HG02852 (cell line): ENCODE data around the gene AFF1.
"Not testable (repeated sequence)": the region's sequence is repeated elsewhere in the genome, so short reads cannot be mapped to it uniquely, and the experiment has no call there.

Source experiments
- ATAC-seq: cut with Tn5 transposase; IDR thresholded peaks from one replicate; pipeline ENCODE4 v1.9.1; 2021; ENCODE audit warnings: mild to moderate bottlenecking, moderate library complexity; ENCODE audit not compliant: unreplicated experiment

AFF1 gene

DNA sequence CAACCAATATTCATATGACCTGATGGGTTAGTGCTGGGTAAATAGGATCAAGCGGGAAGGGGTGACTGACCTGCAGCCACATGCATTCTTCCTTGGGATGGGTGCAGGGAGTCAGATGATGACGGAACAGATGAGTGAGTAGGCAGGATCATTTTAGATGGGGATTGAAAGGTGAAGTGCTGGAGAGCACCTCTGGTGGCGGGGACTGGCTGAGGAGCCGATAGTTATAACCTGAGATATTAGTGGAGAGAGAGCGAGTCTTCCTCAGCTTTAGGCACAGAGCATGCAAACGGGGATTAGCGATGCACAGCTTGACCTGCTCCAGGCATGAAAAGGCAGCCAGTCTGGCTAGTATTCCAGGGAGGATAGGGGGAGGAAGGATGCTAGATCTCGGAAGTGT, 99.1 kb downstream of the AFF1 start:
- ATAC-seq, result no peak

GRCh38 chr4:87034527-87034926, 99.7 kb downstream of the AFF1 start:
- no peak for ATAC-seq

DNA sequence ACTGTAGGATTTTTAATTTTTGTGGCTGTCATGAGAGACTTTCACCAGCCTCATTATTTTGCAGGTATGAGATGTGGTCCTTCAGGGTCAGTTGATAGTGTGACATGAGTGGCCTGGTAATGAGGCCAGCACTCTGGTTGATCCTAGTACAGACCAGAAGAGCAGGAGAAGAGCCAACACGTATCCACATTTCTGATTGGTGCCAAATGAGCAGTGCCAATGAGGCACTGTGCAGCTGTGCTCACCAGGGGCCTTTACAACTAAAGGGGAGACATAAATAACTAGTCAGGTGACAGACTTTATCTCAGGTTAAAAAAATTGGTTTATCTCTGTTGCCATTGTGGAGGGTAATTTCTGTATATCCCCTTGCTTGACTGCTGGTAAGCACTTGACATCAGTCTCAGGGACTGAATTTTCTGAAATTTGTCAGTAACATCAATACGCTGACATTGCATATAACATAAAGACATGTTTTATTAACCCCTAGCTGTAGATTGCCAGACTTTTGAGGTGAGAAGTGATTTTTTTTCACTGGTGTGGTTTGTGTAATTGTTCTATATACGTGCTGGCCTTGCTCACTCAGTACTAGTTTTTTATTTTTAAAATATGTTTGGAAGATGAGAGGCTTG, 101.2 kb downstream of the AFF1 start:
- no peak for ATAC-seq

- ATAC-seq, result no peak
Observed at GRCh38 chr4:87036713-87037112, 101.9 kb downstream of the AFF1 start.

- ATAC-seq, result not testable (repeated sequence)
Observed at GRCh38 chr4:87037171-87037570, 102.4 kb downstream of the AFF1 start.

- no peak for ATAC-seq
Observed at GRCh38 chr4:87037671-87038334, 103.0 kb downstream of the AFF1 start.

GRCh38 chr4:87038837-87039615, 104.2 kb downstream of the AFF1 start:
- peak; percentile 50 for ATAC-seq

- ATAC-seq, result no peak
Observed at GRCh38 chr4:87041141-87041540, 106.3 kb downstream of the AFF1 start.

- ATAC-seq, result no peak
Observed at GRCh38 chr4:87042221-87042620, 107.4 kb downstream of the AFF1 start.

DNA sequence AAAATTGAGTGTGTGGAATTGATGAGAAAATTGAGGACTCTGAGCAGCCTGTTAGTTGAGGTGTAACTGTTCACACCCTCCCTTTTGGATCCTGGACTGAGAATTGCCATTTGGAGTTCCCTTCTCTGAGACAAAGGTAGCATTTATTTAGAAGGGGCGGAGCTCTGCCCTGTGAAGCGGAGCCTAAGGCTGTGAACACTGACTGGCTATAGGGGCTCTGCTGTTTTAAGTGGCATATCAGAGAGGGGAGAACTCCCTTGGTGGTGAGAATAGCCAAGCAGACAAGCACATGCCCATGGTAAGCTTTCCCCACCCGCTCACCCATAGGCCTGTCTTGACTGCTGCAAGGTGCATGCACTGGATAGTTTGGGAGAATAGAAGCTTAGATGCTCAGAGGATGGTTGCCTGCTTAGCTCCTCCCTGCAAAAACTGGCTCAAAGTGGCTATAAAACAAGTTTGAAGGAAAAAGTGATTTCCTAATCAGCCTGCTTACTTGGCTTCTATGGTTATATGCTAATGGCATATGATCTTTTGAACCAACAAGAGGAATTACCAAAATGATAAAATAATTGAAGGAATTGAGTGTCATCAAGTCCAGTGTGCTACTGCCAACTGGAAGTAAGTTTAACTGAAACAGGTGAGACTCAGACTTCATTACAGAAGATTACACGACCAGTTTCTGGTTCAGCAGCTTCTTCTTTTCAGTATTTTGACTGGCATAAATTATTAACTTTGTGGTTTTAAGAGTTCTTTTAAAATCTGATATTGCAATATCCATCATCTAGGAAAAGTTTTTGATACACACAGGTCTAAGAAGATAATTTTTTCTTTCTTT, 108.4 kb downstream of the AFF1 start:
- no peak for ATAC-seq

GRCh38 chr4:87044511-87045233, 109.9 kb downstream of the AFF1 start:
- ATAC-seq, result no peak

DNA sequence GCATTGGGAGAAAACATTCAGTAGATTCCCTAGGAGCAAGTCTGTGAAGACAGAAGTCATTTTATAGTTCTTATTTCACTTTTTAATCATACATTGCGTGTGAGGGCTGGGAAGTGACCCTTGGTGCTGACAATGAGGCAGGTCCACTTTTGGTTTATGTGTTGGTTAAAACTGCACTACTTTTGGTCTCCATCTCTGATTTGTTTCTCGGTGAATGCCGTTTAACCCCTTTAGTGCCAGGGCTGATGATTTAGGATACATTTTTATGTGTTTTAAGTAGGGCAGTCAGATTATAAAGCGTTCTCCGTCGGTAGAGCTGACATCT, 110.4 kb downstream of the AFF1 start:
- no peak for ATAC-seq

DNA sequence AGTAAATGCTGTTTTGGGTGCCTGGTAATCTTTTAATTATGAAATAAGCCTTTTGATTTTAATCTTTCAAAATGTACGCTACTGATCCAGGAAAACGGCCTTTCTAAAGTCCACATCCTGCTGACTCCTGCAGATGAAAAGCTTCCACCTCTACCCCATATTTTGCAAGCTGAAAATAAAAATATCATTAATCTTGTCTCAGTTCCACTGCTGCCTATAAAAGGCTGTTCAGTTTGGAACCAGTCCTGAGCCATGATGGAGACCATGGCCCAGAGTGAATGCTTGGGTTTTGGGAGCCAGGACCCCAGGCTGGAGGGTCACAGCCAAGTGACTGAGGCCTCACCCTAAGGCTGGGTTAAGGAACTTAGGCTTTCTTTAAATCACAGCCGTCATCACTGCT, 110.8 kb downstream of the AFF1 start:
- ATAC-seq, result no peak

DNA sequence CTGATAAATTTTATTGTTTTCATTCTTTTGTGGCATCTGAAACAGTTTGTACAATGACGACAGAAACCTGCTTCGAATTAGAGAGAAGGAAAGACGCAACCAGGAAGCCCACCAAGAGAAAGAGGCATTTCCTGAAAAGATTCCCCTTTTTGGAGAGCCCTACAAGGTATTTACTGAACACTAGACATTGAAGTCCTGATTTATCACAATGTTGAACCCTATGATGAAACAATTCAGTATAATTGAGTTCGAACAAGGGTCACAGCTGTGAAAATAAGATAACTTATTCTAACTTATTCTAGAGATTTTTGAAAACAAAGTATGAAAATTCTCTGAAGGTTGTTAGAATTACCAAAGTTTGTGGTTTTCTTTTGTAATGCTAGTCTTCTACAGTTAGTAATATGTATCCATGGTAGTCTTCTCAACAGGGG, 111.3 kb downstream of the AFF1 start:
- ATAC-seq, result no peak

DNA sequence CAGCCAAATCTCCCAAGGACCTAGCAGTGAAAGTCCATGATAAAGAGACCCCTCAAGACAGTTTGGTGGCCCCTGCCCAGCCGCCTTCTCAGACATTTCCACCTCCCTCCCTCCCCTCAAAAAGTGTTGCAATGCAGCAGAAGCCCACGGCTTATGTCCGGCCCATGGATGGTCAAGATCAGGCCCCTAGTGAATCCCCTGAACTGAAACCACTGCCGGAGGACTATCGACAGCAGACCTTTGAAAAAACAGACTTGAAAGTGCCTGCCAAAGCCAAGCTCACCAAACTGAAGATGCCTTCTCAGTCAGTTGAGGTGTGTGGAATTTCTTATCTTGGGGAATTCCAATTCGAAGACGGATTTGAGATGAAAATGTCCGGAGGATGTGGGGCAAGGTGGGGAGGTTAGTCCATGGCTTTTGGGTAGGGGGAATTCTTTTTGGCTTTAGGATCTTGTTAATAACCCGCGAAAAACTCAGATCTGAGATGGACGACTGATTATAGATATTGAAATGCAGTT, 112.5 kb downstream of the AFF1 start:
- no peak for ATAC-seq

- ATAC-seq, result no peak
Observed at GRCh38 chr4:87049508-87049907, 114.7 kb downstream of the AFF1 start.

- no peak for ATAC-seq
Observed at GRCh38 chr4:87050596-87050995, 115.8 kb downstream of the AFF1 start.

DNA sequence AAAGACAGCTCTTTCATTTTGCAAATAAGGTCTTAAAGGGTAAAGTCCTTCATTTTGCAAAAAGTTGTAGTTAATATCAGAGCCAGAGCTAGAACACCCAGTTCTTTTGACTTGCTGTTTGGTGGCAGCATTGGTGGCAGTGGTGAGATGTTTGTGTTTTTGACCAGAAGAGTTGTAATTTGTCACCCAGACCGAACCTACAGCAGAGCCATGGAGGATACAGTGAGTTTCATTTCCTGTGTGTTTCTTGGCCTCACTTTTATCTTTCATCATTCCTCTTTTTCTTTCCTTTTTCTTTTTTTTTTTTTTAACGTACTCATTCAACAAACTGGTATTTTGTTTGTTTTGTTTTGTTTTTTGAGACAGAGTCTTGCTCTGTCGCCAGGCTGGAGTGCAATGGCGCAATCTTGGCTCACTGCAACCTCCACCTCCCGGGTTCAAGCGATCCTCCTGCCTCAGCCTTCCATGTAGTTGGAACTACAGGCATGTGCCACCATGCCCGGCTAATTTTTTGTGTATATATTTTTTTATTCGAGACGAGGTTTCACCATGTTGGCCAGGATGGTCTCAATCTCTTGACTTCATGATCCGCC, 116.4 kb downstream of the AFF1 start:
- ATAC-seq, result no peak

- ATAC-seq, result no peak
Observed at GRCh38 chr4:87052615-87053014, 117.8 kb downstream of the AFF1 start.

GRCh38 chr4:87053176-87053658, 118.4 kb downstream of the AFF1 start:
- no peak for ATAC-seq
